Fibroblast of skin of scalp (primary cell): ENCODE measurements around the gene GZMH.
"Not testable (repeated sequence)": the region's sequence is repeated elsewhere in the genome, so short reads cannot be mapped to it uniquely, and the experiment has no call there.

Source experiments
- DNase-seq: peaks from one replicate; pipeline ENCODE4 v3.0.0-alpha.2; 2013

Gene GZMH

GRCh38 chr14:24595073-24595808 lies 14.2 kb downstream of the GZMH start:
- DNase-seq: no peak

- DNase-seq: not testable (repeated sequence)
Observed at GRCh38 chr14:24591004-24591403, 18.5 kb downstream of the GZMH start.

GRCh38 chr14:24584402-24584801 lies 25.1 kb downstream of the GZMH start:
- DNase-seq: not testable (repeated sequence)

GRCh38 chr14:24578558-24578957 lies 30.9 kb downstream of the GZMH start:
- DNase-seq: no peak

GRCh38 chr14:24576771-24577170 lies 32.7 kb downstream of the GZMH start:
- no peak for DNase-seq

GRCh38 chr14:24576182-24576581 lies 33.3 kb downstream of the GZMH start, which contains the start of gene CTSG:
Gene CTSG, minus strand, starts transcription at chr14:24576250. Its CDS starts 27 bp downstream, at chr14:24576223.
- DNase-seq: no peak

- DNase-seq: no peak
Observed at GRCh38 chr14:24574206-24574774, 35.2 kb downstream of the GZMH start.

- no peak for DNase-seq
Observed at GRCh38 chr14:24566318-24566717, 43.2 kb downstream of the GZMH start.

GRCh38 chr14:24565766-24566165 lies 43.7 kb downstream of the GZMH start:
- DNase-seq: no peak

GRCh38 chr14:24563505-24563904 lies 46.0 kb downstream of the GZMH start:
- no peak for DNase-seq

- DNase-seq: no peak
Observed at GRCh38 chr14:24556756-24557155, 52.7 kb downstream of the GZMH start.
